Sigmoid colon (tissue), 7 donors: ENCODE results near the gene DPYSL5. TPM values are rescaled to one million over a fixed set of nuclear protein-coding genes. Genes with fewer than 3 reads are reported as not detected.

Experiments
- DNase-seq: peaks from one replicate; pipeline ENCODE4 v3.0.0-alpha.2; 2019
- H3K27ac ChIP-seq, 4 donors: fragments of 200-600 bp; sonication (generic); one replicate each; pipeline ENCODE4 v1.5.1; 2016 to 2019; ENCODE audit warnings: mild to moderate bottlenecking in 1 of 4
- H3K27me3 ChIP-seq, 3 donors: fragments of 200-600 bp; sonication (generic); one replicate each; pipeline ENCODE4 v1.5.1; 2019; ENCODE audit warnings: mild to moderate bottlenecking in 1 of 3
- H3K36me3 ChIP-seq, 4 donors: fragments of 200-600 bp; sonication (generic); one replicate each; pipeline ENCODE4 v1.5.1; 2016 to 2019
- H3K4me1 ChIP-seq, 4 donors: fragments of 200-600 bp; sonication (generic); one replicate each; pipeline ENCODE4 v1.5.1; 2017 to 2019
- H3K4me3 ChIP-seq, 4 donors: fragments of 200-600 bp; sonication (generic); one replicate each; pipeline ENCODE4 v1.5.1; 2017 to 2019; ENCODE audit warnings: mild to moderate bottlenecking in 2 of 4, moderate library complexity in 1 of 4
- H3K9me3 ChIP-seq, 4 donors: fragments of 200-600 bp in 3 of 4; sonication (generic) in 3 of 4; one replicate each; pipeline versions ENCODE4 v1.5.1 to v1.6.1; 2013 to 2019
- CTCF ChIP-seq, 4 experiments: fragments of 450-650 bp in 3 of 4; fragments of 200-600 bp in 1 of 4; IDR thresholded peaks; one replicate each; pipeline ENCODE4 v1.5.1; 2016 to 2019; ENCODE audit warnings: antibody characterized with exemption in 4 of 4, mild to moderate bottlenecking in 3 of 4, moderate library complexity in 2 of 4
- EP300 ChIP-seq, 4 donors: sonication (generic); formaldehyde crosslinking; IDR thresholded peaks; one replicate each; pipeline ENCODE4 v1.6.1; 2017; ENCODE audit warnings: antibody characterized with exemption in 4 of 4
- POLR2A ChIP-seq, 2 donors: fragments of 450-650 bp; IDR thresholded peaks; one replicate each; pipeline ENCODE4 v1.6.1; 2016; ENCODE audit warnings: antibody characterized with exemption in 2 of 2, mild to moderate bottlenecking in 2 of 2, moderate library complexity in 2 of 2
- POLR2AphosphoS5 ChIP-seq, 4 donors: sonication (generic); formaldehyde crosslinking; IDR thresholded peaks; one replicate each; pipeline ENCODE4 v1.6.1; 2017; ENCODE audit warnings: antibody characterized with exemption in 4 of 4
- WGBS, 2 donors: extraction: QIAGEN DNeasy Blood & Tissue Kit; methylation state at CpG; one replicate each; pipeline ENCODE4 v1.1.7; 2013; 5-methylcytosine and 5-hydroxymethylcytosine counted together
- intact Hi-C: fragments of 100-400 bp; cut with DNase I; formaldehyde crosslinking; loops from one replicate; pipeline ENCODE4 v1.15.1; 2023
- polyA plus RNA-seq, 3 donors: library from polyadenylated mRNA; stranded (reverse); fragments of 200-250 nt; gene quantifications; one replicate each; pipeline ENCODE4 v1.2.3, GENCODE V29; 2013
- total RNA-seq, 4 donors: library from RNA; depleted of rRNA; stranded (reverse); fragments of >200 nt; gene quantifications; one replicate each; pipeline ENCODE4 v1.1.0, GENCODE V29; 2016
- donor health status: healthy with polysubstance abuse.
- donor health status: Bipolar disorder and iron deficiency.
- donor health status: healthy.

DPYSL5 gene
- total and polyA plus RNA-seq, 7 donors: 0.16 to 1.9 (median 0.74) TPM; not detected in 2

GRCh38 chr2:26809211-26809610 is 38.7 kb upstream of the DPYSL5 start:
- 89 to 93% methylated on average over 3 of the region's 3 CpGs for WGBS, 2 donors
- TF ChIP-seq CTCF (IDR thresholded peaks at IDR 0.05) (no peak), EP300 (IDR thresholded peaks at IDR 0.05) (no peak)
- no peak for DNase-seq
- Histone ChIP-seq H3K27me3 (peaks cover 0 to 17% (median under 1%) of the 10 kb centered on the region in 3 donors), H3K9me3 (no peaks in the 10 kb centered on the region), H3K4me3 (no peak overlapping the region), H3K36me3 (no peaks in the 10 kb centered on the region), H3K4me1 (no peaks in the 10 kb centered on the region), H3K27ac (no peak overlapping the region)
- intact Hi-C loops: no loop called here

GRCh38 chr2:26809876-26810577 is 37.9 kb upstream of the DPYSL5 start:
- no peaks in the 10 kb centered on the region for H3K9me3 ChIP-seq
- H3K27ac ChIP-seq: no peak overlapping the region
- no peaks in the 10 kb centered on the region for H3K4me1 ChIP-seq
- H3K4me3 ChIP-seq: no peak overlapping the region
- intact Hi-C loops: no loop called here
- H3K27me3 ChIP-seq: peaks cover 0 to 22% (median 4%) of the 10 kb centered on the region in 3 donors
- no peaks in the 10 kb centered on the region for H3K36me3 ChIP-seq
- DNase-seq: no peak
- TF ChIP-seq POLR2A (IDR thresholded peaks at IDR 0.05) (no peak), EP300 (IDR thresholded peaks at IDR 0.05) (no peak), CTCF (IDR thresholded peaks at IDR 0.05) (no peak), POLR2AphosphoS5 (IDR thresholded peaks at IDR 0.05) (no peak)
- WGBS, 2 donors: 37 to 63% methylated on average over 6 of the region's 6 CpGs

GRCh38 chr2:26811261-26811660 is 36.7 kb upstream of the DPYSL5 start:
- no peaks in the 10 kb centered on the region for H3K9me3 ChIP-seq
- peaks cover 0 to 29% (median 4%) of the 10 kb centered on the region in 3 donors for H3K27me3 ChIP-seq
- DNase-seq: no peak
- no peak overlapping the region for H3K27ac ChIP-seq
- no peaks in the 10 kb centered on the region for H3K4me1 ChIP-seq
- no peak for TF ChIP-seq POLR2AphosphoS5 (IDR thresholded peaks at IDR 0.05)
- TF ChIP-seq EP300 (IDR thresholded peaks at IDR 0.05): no peak
- no peak for TF ChIP-seq CTCF (IDR thresholded peaks at IDR 0.05)
- no peak for TF ChIP-seq POLR2A (IDR thresholded peaks at IDR 0.05)
- WGBS, 2 donors: 78 to 84% methylated on average over 8 of the region's 8 CpGs
- no peaks in the 10 kb centered on the region for H3K36me3 ChIP-seq
- no peak overlapping the region for H3K4me3 ChIP-seq
- intact Hi-C loops: no loop called here

GRCh38 chr2:26811791-26812694 is 35.9 kb upstream of the DPYSL5 start:
- WGBS, 2 donors: 85 to 86% methylated on average over 14 of the region's 14 CpGs
- no peaks in the 10 kb centered on the region for H3K4me1 ChIP-seq
- DNase-seq: no peak
- TF ChIP-seq CTCF (IDR thresholded peaks at IDR 0.05) (no peak), EP300 (IDR thresholded peaks at IDR 0.05) (no peak), POLR2A (IDR thresholded peaks at IDR 0.05) (no peak), POLR2AphosphoS5 (IDR thresholded peaks at IDR 0.05) (no peak)
- intact Hi-C loops: no loop called here
- no peaks in the 10 kb centered on the region for H3K9me3 ChIP-seq
- H3K27me3 ChIP-seq: peaks cover 0 to 30% (median 4%) of the 10 kb centered on the region in 3 donors
- H3K36me3 ChIP-seq: no peaks in the 10 kb centered on the region
- no peak overlapping the region for H3K27ac ChIP-seq
- no peak overlapping the region for H3K4me3 ChIP-seq
